Islet precursor cell (in vitro differentiated cells): ENCODE data around the gene LRRK1.

Experiments used
- DNase-seq: peaks from one replicate; pipeline ENCODE4 v3.0.0-alpha.2; 2018

LRRK1 gene

DNA sequence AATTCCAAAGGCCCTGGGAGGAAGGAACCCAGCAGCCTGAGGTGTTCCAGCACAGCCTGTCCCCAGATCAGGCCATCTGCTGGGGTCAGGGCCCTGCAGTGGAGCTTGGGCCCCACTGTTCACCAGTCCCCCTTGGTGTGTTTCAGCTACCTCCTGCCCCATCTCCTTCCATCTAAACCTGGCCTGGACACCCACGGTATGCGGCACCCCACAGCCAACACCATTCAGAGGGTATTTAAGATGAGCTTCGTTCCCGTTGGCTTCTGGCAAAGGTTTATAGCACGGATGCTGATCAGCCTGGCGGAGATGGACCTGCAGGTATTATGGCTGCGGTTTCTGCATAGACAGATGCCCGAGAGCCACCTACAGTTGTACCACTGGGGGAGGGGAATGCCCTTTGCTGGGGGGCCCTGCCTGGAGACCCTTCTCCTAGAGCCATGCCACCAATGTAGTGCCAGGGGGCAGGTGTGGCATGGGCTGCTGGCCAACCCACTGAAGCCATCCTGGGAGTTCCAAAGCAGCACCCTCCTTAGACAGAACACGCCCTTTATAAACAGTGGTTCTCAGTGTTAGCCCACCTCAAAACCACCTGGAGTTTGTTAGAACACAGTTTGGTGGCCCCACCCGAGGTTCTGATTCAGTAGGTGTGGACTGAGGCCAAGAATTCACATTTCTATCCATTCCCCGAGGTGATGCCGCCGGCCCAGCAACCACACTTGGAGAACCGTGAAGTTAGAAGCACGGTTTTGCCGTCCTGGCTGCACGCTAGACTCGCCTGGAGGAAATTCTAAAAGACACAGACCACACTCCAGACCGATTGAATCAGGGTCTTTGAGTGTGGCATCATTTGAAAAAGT lies 126.9 kb downstream of the LRRK1 start:
- DNase-seq, result peak; percentile 35

DNA sequence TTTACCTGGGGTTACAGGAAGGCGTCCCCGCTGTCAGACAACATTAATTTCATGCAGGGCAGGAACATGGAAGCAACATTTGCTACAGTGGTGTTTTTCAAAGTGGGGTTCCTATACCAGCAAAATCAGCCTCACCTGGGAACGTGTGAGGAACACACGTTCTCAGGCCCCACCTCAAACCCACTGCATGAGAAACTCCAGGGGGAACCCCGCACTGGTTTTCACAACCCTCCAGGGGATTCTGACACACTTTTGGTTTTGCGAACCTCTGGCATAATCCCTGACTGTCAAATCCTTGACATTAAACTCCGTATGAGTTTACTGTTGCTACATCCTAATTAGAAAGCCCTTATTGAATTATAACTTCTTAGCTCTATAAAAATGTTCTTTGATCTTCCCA lies 127.7 kb downstream of the LRRK1 start:
- peak; percentile 20 for DNase-seq

DNA sequence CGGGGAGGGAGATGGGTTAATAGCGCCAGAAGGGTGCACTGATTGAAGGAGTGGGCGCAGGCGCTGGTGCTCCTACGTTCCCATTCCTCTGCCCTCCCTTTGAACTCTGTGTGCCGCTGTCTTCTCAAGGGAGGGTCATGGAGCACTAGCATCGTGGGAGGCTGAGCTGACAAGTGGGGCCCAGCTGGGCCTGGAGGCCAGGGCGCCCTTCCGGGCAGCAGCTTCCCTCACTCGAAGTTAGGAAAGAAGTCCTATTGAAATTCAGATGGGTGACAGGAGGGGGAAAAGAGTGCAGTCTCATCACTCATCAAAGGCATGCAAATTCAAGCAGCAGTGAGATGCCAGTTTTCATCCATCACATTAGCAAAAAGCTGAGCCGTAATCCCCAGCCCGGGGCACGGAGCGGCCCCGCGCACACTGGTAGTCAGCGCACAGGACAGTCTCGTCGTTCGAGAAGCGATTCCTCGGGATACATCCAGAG lies 128.2 kb downstream of the LRRK1 start:
- peak; percentile 48 for DNase-seq

- DNase-seq, result no peak
Observed at GRCh38 chr15:101048176-101048575, 129.0 kb downstream of the LRRK1 start.

DNA sequence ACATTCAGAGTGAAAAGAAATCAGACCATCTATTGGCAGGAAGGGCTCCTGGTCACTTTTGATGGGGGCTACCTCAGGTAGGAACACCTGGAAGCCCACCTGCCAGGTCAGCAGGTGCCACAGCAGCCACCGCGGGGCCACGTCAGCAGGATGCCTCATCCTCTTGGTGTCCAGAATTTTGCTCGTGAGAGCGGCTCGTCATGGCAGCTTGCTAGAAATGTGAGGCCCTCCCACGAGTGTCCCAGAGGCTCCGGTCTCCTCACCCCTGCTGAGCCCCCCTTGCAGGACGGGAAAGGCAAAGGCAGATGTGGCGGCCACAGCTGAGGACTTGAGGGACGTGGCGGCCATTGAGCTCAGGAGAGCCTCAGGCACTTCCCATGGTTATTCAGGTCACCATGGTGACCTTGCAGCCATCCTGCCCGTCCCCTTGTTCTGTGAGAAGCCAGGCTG lies 129.4 kb downstream of the LRRK1 start:
- peak; percentile 40 for DNase-seq

DNA sequence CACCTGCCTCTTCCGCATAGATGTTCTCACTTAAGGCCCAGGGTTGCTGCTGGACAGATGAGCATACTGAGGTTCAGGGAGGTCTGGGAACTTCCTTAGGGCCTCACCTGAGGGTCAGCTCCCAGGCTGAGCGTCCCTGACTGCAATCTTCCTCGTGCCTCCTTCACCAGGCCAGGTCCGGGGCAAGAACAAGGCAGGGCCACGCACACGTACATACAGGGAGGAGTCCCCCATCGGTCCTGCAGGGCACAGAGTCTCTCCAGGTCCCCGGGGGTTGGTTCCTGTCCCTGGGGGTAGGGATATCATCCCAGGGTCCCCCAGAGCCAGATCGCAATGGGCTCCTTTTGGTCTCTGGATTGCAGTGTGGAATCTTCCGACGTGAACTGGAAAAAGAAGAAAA lies 130.1 kb downstream of the LRRK1 start:
- peak; percentile 29 for DNase-seq

DNA sequence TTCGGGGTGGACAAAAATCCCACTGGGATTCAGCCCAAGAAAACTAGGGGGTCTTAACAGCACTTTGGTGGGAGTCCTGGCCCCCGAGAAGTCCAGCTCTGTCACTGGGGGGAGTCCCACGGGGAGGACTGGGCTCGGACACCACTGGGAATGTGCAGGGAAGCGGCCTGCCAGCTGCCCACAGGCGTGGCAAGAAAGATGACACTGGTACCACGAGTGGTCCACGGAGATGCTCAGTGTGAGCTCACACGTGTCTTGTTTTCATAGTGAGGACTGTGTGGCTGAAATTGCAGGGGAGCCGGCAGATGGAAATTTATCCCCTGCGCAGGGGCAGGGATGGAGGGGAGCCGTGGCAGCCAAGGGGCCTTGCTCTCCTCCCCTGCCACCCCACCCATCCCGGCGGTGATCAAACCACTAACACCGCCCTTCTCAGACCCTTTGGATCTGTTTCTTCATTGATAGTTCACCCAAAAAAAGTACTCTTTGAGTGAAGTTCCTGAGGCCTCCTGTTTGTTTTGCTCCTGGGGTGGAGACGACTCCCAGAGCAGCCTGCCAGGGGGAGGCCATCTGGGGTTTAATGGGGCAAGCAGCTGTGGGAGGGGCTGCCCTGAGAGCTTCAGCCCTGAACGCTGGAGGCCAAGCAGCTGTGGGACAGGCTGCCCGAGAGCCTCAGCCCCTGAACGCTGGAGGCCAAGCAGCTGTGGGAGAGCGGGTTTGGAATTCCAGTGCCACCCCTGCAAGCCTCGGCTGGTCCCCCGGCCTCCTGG lies 130.9 kb downstream of the LRRK1 start:
- DNase-seq, result peak; percentile 32

DNA sequence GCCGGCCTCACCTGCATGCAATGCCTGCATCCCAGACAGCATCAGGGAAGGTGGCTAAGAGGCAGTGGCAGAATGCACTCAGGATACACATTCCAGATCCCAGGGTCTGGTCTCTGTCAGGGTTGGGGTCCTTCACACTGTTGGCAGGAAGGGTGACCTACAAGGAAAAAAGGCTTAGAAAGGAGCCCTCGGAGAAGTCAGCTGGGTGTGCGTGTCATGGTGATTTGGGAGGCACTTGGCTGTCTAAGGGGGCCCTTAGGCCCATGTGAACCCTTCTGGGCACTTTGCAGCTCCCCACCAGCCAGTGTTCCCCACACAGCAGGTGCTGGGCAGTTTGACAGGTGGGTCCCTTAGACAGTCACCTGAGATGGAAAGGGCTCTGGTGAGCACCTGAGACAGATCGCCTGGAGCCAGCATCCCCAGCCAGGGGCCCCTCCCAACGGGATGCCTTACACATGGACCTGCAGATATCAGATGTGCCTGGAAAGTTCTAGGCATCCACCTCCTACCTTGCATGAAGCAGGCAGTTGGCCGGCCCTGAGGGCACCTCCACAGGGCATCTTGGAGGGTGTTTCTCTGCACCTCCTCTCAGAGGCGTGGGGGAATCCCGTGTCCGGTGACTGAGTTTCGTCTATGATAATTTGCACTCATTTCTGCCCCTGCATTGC lies 131.6 kb downstream of the LRRK1 start:
- peak; percentile 52 for DNase-seq

- peak; percentile 25 for DNase-seq
Observed at GRCh38 chr15:101051291-101052030, 132.3 kb downstream of the LRRK1 start.

GRCh38 chr15:101052031-101052620 lies 133.0 kb downstream of the LRRK1 start:
- DNase-seq, result peak; percentile 40

DNA sequence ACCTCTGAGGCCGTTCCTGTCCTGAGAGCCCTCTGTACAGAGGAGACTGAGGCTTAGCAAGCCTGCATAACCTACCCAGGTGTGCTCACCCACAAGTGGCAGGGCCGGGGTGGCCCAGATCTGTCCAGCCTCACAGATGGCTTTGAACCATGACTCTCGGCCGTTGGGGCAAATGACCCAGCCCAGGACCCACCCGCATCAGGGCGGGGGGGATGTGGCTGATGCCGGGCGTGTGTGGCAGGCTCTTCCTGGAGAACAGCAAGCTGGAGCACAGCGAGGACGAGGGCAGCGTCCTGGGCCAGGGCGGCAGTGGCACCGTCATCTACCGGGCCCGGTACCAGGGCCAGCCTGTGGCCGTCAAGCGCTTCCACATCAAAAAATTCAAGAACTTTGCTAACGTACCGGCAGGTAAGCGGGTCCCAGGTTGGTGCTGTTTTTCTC lies 133.5 kb downstream of the LRRK1 start:
- peak; percentile 38 for DNase-seq

- peak; percentile 47 for DNase-seq
Observed at GRCh38 chr15:101053261-101053660, 134.1 kb downstream of the LRRK1 start.

GRCh38 chr15:101054116-101054515 lies 135.0 kb downstream of the LRRK1 start:
- DNase-seq, result peak; percentile 35

DNA sequence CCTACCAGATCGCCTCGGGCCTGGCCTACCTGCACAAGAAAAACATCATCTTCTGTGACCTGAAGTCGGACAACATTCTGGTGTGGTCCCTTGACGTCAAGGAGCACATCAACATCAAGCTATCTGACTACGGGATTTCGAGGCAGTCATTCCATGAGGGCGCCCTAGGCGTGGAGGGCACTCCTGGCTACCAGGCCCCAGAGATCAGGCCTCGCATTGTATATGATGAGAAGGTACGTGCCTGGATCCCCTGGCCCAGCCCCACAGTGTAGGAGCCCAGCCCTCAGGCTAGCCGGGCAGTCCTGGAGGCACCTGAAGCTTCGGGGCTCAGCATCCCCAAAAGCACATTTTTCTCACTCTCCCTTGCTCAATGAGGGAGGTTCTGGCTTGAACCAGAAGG lies 135.8 kb downstream of the LRRK1 start:
- DNase-seq, result peak; percentile 19

DNA sequence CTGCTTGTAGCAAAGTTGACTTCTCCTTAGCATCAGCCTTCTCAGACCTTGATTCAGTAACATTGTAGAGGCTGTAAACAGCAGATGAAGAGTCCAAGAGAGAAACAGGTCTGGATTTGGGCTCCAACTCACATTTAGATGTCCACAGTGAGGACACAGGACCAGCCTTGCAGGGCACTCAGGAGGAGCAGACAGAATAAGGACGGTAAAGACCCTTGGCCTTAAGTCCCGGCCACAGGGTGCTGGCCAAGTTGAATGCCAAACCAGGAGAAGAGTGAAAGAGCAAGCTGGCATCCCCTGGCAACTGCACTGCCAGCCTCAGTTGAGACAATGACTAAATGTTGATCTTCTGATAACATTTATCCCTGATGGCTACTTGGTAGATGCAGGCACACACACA lies 136.3 kb downstream of the LRRK1 start:
- DNase-seq, result peak; percentile 29

- peak; percentile 49 for DNase-seq
Observed at GRCh38 chr15:101056366-101057334, 137.5 kb downstream of the LRRK1 start.

- DNase-seq, result peak; percentile 26
Observed at GRCh38 chr15:101057841-101058407, 138.8 kb downstream of the LRRK1 start.

DNA sequence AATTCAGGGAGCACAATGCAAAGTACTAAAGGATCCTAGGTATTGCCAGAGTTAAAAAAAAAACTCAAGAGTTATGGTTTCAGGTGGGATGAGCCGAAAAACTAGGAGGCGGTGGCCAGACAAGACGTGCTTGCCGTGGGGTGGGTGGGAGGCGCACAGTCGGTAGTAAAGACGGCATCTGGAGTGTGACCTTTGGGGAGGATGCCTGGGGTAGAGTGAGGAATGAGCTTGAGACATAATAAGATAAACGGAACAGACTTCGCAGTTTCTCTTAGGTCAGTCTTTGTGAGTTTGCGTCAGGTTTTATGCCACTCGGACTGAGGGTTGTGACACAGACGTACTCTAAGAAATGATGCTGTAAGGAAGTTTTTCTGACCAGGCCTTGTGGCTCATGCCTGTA lies 139.6 kb downstream of the LRRK1 start:
- peak; percentile 17 for DNase-seq

GRCh38 chr15:101059381-101060341 lies 140.5 kb downstream of the LRRK1 start:
- peak; percentile 46 for DNase-seq
